Measurements from ENCODE around the gene SDHB. TPM values are rescaled to one million over a fixed set of nuclear protein-coding genes. Genes with fewer than 3 reads are reported as not detected.
"Not testable (repeated sequence)": the region's sequence is repeated elsewhere in the genome, so short reads cannot be mapped to it uniquely, and the experiment has no call there.

The SDHB gene
- polyA plus RNA-seq, 1 experiment, result 232 TPM

DNA sequence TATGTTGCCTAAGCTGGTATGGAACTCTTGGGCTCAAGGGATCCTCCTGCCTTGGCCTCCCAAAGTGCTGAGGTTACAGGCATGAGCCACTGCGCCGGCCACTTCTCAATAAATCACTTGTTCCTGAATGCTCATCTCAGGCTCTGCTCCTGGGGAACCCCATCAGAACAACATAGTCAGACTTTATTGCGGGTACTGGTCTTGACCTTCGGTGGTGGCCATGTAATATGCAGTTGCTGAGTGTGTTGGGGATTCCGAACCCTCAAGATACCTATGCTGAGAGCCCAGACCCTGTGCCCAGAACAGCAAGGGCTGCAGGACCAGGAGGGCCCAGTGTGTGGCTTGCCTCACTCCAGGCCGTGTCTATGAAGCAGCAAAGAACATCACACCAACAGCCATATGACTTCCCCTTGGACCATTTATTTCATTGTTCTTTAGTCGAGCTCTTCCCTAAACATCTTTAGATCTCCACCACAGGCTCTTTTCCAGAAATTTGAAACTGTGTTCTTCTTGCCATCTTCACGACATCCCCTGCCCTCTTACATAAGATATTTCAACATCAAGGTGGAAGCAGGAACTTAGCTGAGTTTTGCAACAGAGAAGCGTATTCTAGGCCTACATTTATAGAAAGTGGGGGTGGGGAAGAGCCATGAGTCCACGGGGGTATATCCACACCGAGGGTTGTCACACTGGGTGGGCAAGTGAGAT, 12.7 kb upstream of the SDHB start:
- H3K27ac ChIP-seq (ENCODE audit: low read depth, low read length), result no peak overlapping the region
- DNase-seq (ENCODE audit: low read depth, low spot score), result no peak
- no peak overlapping the region for H3K4me3 ChIP-seq (ENCODE audit: low read depth, low read length)
- POLR2A ChIA-PET, result no interaction called here
- H3K27me3 ChIP-seq (ENCODE audit: control insufficient read depth, insufficient read depth, low read length), result peaks cover 12% of the 10 kb centered on the region
- peaks cover 8% of the 10 kb centered on the region; the same call in 1 of the 2 replicates for H3K9me3 ChIP-seq (ENCODE audit: control insufficient read depth, insufficient read depth, low read length)
- CTCF ChIA-PET, result interaction anchor here (1.4 to 2.5 kb wide), 2 partner anchors 9 to 59 kb away, joined by 3 to 9 read pairs; no protein-coding TSS in a partner anchor
- TF ChIP-seq, protein P1, sequence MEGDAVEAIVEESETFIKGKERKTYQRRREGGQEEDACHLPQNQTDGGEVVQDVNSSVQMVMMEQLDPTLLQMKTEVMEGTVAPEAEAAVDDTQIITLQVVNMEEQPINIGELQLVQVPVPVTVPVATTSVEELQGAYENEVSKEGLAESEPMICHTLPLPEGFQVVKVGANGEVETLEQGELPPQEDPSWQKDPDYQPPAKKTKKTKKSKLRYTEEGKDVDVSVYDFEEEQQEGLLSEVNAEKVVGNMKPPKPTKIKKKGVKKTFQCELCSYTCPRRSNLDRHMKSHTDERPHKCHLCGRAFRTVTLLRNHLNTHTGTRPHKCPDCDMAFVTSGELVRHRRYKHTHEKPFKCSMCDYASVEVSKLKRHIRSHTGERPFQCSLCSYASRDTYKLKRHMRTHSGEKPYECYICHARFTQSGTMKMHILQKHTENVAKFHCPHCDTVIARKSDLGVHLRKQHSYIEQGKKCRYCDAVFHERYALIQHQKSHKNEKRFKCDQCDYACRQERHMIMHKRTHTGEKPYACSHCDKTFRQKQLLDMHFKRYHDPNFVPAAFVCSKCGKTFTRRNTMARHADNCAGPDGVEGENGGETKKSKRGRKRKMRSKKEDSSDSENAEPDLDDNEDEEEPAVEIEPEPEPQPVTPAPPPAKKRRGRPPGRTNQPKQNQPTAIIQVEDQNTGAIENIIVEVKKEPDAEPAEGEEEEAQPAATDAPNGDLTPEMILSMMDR (IDR thresholded peaks at IDR 0.05; ENCODE audit: low read depth, low read length), result no peak

GRCh38 chr1:17065666-17066065, 11.8 kb upstream of the SDHB start:
- H3K27ac ChIP-seq (ENCODE audit: low read depth, low read length), result no peak overlapping the region
- ChIA-PET POLR2A (interaction anchor here (0.6 kb wide), 1 partner anchor 342 kb away, joined by 3 read pairs; no protein-coding TSS in a partner anchor), CTCF (interaction anchor here (0.7 to 2.5 kb wide), 5 partner anchors 10 to 209 kb away, joined by 3 to 9 read pairs (median 4); no protein-coding TSS in a partner anchor)
- DNase-seq (ENCODE audit: low read depth, low spot score), result no peak
- H3K9me3 ChIP-seq (ENCODE audit: control insufficient read depth, insufficient read depth, low read length), result peaks cover 8% of the 10 kb centered on the region; the same call in 1 of the 2 replicates
- H3K4me3 ChIP-seq (ENCODE audit: low read depth, low read length), result no peak overlapping the region
- H3K27me3 ChIP-seq (ENCODE audit: control insufficient read depth, insufficient read depth, low read length), result peaks cover 8% of the 10 kb centered on the region
- TF ChIP-seq, protein P1 (IDR thresholded peaks at IDR 0.05; ENCODE audit: low read depth, low read length), result no peak

- DNase-seq (ENCODE audit: low read depth, low spot score); H3K4me3 ChIP-seq (ENCODE audit: low read depth, low read length); H3K27ac ChIP-seq (ENCODE audit: low read depth, low read length); H3K27me3 ChIP-seq (ENCODE audit: control insufficient read depth, insufficient read depth, low read length); POLR2A ChIA-PET; H3K9me3 ChIP-seq (ENCODE audit: control insufficient read depth, insufficient read depth, low read length): not testable (repeated sequence)
- CTCF ChIA-PET, result interaction anchor here (0.7 to 2.5 kb wide), 5 partner anchors 62 to 274 kb away, joined by 3 to 11 read pairs (median 4); no protein-coding TSS in a partner anchor
Measured at GRCh38 chr1:17062751-17063150, 8.9 kb upstream of the SDHB start.

- CTCF ChIA-PET, result interaction anchor here (1.2 to 2.9 kb wide), 5 partner anchors 64 to 275 kb away, joined by 4 to 18 read pairs (median 10); no protein-coding TSS in a partner anchor
- Histone ChIP-seq H3K27me3 (ENCODE audit: control insufficient read depth, insufficient read depth, low read length) (peaks cover 7% of the 10 kb centered on the region), H3K27ac (ENCODE audit: low read depth, low read length) (no peak overlapping the region), H3K4me3 (ENCODE audit: low read depth, low read length) (no peak overlapping the region), H3K9me3 (ENCODE audit: control insufficient read depth, insufficient read depth, low read length) (peaks cover 8% of the 10 kb centered on the region; the same call in 1 of the 2 replicates)
- TF ChIP-seq, protein P1 (IDR thresholded peaks at IDR 0.05; ENCODE audit: low read depth, low read length), result no peak
- DNase-seq (ENCODE audit: low read depth, low spot score), result no peak
- POLR2A ChIA-PET, result no interaction called here
Measured at GRCh38 chr1:17061892-17062291, 8.1 kb upstream of the SDHB start.

- no peak overlapping the region for H3K4me3 ChIP-seq (ENCODE audit: low read depth, low read length)
- TF ChIP-seq, protein P1 (IDR thresholded peaks at IDR 0.05; ENCODE audit: low read depth, low read length), result no peak
- H3K27me3 ChIP-seq (ENCODE audit: control insufficient read depth, insufficient read depth, low read length), result peaks cover 11% of the 10 kb centered on the region
- CTCF ChIA-PET, result interaction anchor here (1.3 to 2.9 kb wide), 4 partner anchors 64 to 345 kb away, joined by 5 to 18 read pairs (median 11); no protein-coding TSS in a partner anchor
- DNase-seq (ENCODE audit: low read depth, low spot score), result no peak
- H3K9me3 ChIP-seq (ENCODE audit: control insufficient read depth, insufficient read depth, low read length), result peaks cover 8% of the 10 kb centered on the region; the same call in 1 of the 2 replicates
- POLR2A ChIA-PET, result no interaction called here
- no peak overlapping the region for H3K27ac ChIP-seq (ENCODE audit: low read depth, low read length)
Measured at GRCh38 chr1:17061486-17061885, 7.7 kb upstream of the SDHB start.

All from AG04450 (cell line).